CD1c-positive myeloid dendritic cell (primary cell): ENCODE data around the gene MXD1.

Experiments
- DNase-seq: peaks from one replicate; pipeline ENCODE4 v3.0.0-alpha.2; 2016; ENCODE audit errors: extremely low spot score

MXD1 gene

GRCh38 chr2:69977186-69977585, 62.3 kb downstream of the MXD1 start:
- peak; percentile 32 for DNase-seq

GRCh38 chr2:69977906-69978482, 63.1 kb downstream of the MXD1 start:
- DNase-seq, result no peak

- no peak for DNase-seq
Observed at GRCh38 chr2:69979902-69980807, 65.2 kb downstream of the MXD1 start.

GRCh38 chr2:69983392-69983966, 68.6 kb downstream of the MXD1 start:
- peak; percentile 29 for DNase-seq

- DNase-seq, result peak; percentile 20
Observed at GRCh38 chr2:69985216-69985615, 70.3 kb downstream of the MXD1 start.

- DNase-seq, result peak; percentile 91
Observed at GRCh38 chr2:69985688-69986087, 70.8 kb downstream of the MXD1 start.

GRCh38 chr2:69986691-69987090, 71.8 kb downstream of the MXD1 start:
- DNase-seq, result no peak

- DNase-seq, result no peak
Observed at GRCh38 chr2:69988086-69988635, 73.3 kb downstream of the MXD1 start.

- DNase-seq, result no peak
Observed at GRCh38 chr2:69989009-69989408, 74.1 kb downstream of the MXD1 start.

GRCh38 chr2:69989441-69990105, 74.7 kb downstream of the MXD1 start:
- DNase-seq, result no peak
